Coronary artery (tissue), 2 donors: ENCODE measurements around the gene PGRMC2.
"Not testable (repeated sequence)": the region's sequence is repeated elsewhere in the genome, so short reads cannot be mapped to it uniquely, and the experiment has no call there.

ENCODE experiments used
- DNase-seq: peaks from one replicate; pipeline ENCODE4 v3.0.0-alpha.2; 2017; ENCODE audit warnings: low spot score
- H3K27ac ChIP-seq, 2 donors: fragments of 200-600 bp; sonication (generic); one replicate each; pipeline ENCODE4 v1.5.1; 2016 to 2019
- H3K4me3 ChIP-seq: fragments of 200-600 bp; sonication (generic); 2 replicates; pipeline ENCODE4 v1.5.1; 2016; ENCODE audit warnings: mild to moderate bottlenecking, moderate library complexity
- TF ChIP-seq, protein P1 (sequence below): fragments of 200-600 bp; sonication (generic); IDR thresholded peaks from one replicate; pipeline ENCODE4 v1.5.1; 2019; ENCODE audit warnings: antibody characterized with exemption

The PGRMC2 gene

DNA sequence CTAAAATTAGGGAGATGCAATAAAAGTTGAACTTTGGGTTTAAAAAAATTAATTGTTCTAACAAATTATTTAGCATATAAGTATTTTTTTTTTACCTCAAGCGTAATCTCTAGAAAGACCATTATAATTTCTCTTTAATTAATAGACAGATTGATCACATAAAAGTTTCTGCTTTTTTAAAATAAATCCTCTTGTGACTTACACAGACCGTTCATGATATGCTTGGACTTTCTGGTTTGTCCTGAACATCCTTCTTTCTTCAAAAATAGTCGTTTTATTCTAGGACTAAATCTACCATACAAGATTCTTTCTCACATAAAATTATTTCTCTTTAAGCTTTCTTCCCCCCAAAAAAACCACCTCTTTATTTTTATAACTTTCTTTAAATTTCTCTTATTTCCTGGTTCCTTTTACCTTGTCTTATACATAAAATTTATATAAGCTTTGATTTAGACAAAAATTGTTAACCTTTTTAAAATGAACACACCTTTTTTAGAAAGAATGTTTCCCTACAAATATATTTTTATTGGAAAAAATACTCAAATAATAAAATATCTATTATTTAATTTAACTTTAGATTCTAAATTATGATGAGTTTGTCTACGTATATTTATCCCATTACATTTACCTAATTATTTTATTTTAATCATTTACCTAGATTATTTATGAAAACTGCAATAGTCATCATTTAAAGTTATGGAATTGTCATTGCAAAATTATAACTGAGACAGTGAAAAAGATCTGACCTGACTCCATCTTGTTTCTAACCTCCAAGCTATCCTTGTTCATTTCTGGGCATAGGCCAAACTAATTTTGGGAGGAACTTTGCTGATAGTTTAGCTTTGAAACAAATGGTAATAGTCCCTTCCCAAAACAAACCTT lies 37.6 kb downstream of the PGRMC2 start:
- Histone ChIP-seq H3K27ac (no peak overlapping the region), H3K4me3 (no peak overlapping the region)
- TF ChIP-seq, protein P1, sequence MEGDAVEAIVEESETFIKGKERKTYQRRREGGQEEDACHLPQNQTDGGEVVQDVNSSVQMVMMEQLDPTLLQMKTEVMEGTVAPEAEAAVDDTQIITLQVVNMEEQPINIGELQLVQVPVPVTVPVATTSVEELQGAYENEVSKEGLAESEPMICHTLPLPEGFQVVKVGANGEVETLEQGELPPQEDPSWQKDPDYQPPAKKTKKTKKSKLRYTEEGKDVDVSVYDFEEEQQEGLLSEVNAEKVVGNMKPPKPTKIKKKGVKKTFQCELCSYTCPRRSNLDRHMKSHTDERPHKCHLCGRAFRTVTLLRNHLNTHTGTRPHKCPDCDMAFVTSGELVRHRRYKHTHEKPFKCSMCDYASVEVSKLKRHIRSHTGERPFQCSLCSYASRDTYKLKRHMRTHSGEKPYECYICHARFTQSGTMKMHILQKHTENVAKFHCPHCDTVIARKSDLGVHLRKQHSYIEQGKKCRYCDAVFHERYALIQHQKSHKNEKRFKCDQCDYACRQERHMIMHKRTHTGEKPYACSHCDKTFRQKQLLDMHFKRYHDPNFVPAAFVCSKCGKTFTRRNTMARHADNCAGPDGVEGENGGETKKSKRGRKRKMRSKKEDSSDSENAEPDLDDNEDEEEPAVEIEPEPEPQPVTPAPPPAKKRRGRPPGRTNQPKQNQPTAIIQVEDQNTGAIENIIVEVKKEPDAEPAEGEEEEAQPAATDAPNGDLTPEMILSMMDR, result no peak
- DNase-seq, result no peak

DNA sequence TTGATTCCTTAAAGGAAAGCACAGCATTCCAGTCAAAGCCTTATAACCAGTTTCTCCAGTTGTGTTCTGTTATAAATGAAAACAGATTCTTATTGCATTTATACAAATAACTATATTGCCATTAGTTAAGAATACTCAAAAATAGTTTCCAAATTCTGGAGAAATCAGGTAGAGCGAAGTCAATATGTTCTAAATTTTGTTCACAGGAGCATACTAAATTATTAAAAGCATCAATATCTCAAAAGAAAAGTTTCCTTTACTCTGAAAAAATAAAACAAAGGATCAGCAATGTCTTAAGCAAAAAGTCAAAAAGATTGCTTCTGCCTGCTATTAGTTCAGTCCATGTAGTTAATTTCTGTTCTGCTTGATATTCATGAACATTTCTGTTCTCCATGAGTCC lies 39.7 kb downstream of the PGRMC2 start:
- TF ChIP-seq, protein P1, result no peak
- Histone ChIP-seq H3K4me3 (no peak overlapping the region), H3K27ac (no peak overlapping the region)
- DNase-seq, result no peak

DNA sequence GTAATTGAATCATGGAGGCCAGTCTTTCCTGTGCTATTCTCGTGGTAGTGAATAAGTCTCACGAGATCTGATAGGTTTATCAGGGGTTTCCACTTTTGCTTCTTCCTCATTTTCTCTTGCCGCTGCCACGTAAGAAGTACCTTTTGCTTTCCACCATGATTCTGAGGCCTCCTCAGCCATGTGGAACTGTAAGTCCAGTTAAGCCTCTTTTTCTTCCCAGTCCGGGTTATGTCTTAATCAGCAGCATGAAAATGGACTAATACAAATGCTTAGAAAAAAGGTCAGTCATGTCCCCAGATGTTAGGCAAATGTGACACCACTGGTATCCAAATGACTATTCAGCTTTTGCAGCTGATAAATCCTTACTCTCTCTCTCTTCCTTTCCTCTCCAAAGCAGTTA lies 42.2 kb downstream of the PGRMC2 start:
- H3K4me3 ChIP-seq, H3K27ac ChIP-seq, DNase-seq: not testable (repeated sequence)

DNA sequence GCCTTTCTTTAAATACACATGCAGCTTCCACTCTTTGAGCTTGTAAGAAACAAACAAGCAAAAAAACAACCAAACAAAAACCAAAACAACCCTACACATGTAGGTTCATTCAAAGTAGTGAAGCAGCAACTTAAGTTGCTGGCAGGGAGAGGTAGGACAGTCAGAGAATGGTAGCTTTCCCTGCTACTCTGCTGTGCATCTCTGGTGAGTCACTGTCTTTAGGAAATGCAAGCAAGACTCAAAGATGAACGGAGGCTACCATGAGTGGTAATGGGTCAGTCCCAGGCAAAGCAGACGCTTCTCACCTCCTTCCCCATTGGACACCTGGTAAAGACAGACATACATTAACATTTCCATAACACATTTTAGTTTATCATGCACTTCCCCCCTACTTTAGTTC lies 43.2 kb downstream of the PGRMC2 start:
- TF ChIP-seq, protein P1, result no peak
- no peak overlapping the region for H3K27ac ChIP-seq
- DNase-seq, result no peak
- H3K4me3 ChIP-seq, result no peak overlapping the region

DNA sequence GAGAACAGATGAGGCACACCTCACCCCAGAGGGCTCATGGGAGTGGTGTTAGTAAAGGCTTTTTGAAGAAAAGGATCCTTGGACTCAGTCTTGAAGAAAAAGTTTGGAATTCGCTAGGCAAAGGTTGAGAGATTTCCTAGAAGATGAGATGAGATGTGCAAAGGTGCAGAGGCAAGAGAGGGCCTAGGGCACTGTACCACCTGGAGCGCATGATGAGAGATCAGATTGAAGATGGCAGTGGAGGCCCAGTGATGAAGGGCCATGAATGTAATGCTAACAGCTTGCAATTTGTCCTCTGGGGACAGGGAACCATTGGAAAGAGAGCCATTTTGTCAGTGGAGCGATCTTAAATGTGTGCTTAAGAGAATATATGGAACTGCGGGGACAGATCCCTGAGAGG lies 45.0 kb downstream of the PGRMC2 start:
- TF ChIP-seq, protein P1, result no peak
- H3K27ac ChIP-seq, result no peak overlapping the region
- DNase-seq, result no peak
- no peak overlapping the region for H3K4me3 ChIP-seq

DNA sequence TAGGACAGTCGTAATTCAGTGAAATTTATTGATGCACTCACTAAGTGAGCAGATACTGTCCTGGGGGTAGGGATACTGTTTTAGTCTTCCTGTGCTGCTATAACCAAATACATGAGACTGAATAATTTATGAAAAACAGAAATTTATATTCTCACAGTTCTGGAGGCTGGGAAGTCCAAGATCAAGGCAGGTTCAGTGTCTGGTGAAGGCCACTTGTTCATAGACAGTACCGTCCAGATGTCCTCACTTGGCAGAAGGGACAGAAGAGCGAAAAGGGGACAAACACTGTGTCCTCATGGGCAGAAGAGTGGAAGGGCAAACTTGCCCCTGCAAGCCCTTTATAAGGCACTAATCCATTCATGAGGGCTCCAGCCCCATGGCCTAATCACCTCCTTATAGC lies 45.6 kb downstream of the PGRMC2 start:
- no peak overlapping the region for H3K4me3 ChIP-seq
- DNase-seq, result no peak
- TF ChIP-seq, protein P1, result no peak
- H3K27ac ChIP-seq, result no peak overlapping the region

DNA sequence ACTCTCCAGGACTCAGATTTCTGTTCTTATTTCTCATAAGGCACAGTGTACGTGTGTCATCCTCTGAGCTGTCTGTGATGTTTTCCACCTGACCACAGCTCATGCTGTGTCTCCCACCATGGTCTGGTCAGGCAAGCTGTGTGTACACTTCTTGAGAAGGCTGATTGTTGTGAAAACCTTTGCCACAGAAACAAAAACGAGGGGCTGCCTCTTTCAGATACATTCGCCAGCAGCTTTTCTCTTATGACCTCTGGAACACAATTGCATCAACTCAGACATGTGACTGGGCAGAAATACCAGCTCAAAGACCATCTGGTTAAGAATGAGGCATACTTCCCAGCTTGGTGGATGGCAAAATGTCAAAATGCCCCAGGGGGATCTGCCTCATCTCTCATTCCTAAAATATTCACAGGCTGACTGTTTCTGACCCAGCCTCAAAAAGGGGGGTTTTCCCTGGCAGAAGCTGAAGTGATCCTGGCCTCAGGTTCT lies 46.1 kb downstream of the PGRMC2 start:
- TF ChIP-seq, protein P1, result no peak
- no peak for DNase-seq
- H3K27ac ChIP-seq, result no peak overlapping the region
- no peak overlapping the region for H3K4me3 ChIP-seq
